ENCODE data around the gene LRRC2.

Gene LRRC2

DNA sequence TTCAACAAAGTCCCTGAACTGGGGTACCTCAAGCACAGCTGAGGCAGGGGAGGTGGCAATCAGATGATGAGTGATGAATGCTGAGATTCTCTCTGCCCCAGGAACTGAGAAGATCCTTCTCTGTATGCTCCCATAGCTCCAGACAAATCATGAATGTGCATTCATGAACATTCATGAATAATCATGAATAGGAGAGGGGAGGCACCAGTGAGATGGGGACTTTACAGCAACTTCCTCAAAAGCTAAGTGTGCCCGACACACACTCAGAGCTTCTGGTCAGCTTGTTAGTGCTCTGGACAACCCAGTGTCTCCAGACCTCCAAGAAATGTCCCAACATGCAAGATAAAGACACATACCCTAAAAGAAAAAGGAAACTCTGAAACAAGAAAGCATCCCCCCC is 24.3 kb downstream of the LRRC2 start:
- DNase-seq (ENCODE audit: low read depth in 1 of 2, low spot score in 1 of 2), result no peak
- no peak overlapping the region for H3K27ac ChIP-seq (replicated peaks)

DNA sequence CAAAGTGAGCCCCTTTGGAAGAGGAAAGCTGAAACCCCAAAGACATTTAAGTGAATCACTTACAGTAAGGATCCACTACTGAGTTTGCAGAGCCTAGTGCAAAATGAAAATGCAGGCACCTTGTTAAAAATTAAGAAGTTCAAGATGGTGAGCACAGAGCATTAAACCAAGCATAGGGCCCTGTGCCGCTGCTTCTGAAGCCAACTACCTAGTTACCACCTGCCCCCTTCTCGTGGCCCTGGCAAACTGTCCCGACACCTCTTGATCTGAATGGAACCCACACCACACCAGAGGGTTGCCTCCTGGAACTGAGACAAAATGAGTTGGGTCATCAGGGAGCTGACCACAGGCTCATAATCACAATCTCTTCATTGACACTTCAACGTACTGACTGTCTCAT is 25.6 kb downstream of the LRRC2 start:
- Histone ChIP-seq H3K27ac (replicated peaks) (no peak overlapping the region), H3K4me3 (replicated peaks; ENCODE audit: insufficient read depth, low read length) (no peak overlapping the region), H3K27me3 (ENCODE audit: insufficient read depth, poor library complexity, severe bottlenecking) (no peaks in the 10 kb centered on the region)
- no peak for TF ChIP-seq REST (IDR thresholded peaks at IDR 0.05; ENCODE audit: insufficient replicate concordance, low read depth)
- TF ChIP-seq CTCF (IDR thresholded peaks at IDR 0.05; ENCODE audit: insufficient read depth, low read length), result no peak
- no peak for TF ChIP-seq SPI1 (IDR thresholded peaks at IDR 0.05; ENCODE audit: borderline replicate concordance, low read depth)
- TF ChIP-seq GABPA (IDR thresholded peaks at IDR 0.05; ENCODE audit: low read depth), result no peak
- TF ChIP-seq POLR2AphosphoS5 (IDR thresholded peaks at IDR 0.05; ENCODE audit: low read depth), result no peak
- no peak for DNase-seq (ENCODE audit: low read depth in 1 of 2, low spot score in 1 of 2)

More for the DNA sequence above, 24.3 kb downstream of the LRRC2 start:
- no peak overlapping the region for H3K4me3 ChIP-seq (replicated peaks; ENCODE audit: insufficient read depth, low read length)
- no peaks in the 10 kb centered on the region for H3K27me3 ChIP-seq (ENCODE audit: insufficient read depth, poor library complexity, severe bottlenecking)
- no peak for TF ChIP-seq CTCF (IDR thresholded peaks at IDR 0.05; ENCODE audit: insufficient read depth, low read length)
- no peak for TF ChIP-seq POLR2AphosphoS5 (IDR thresholded peaks at IDR 0.05; ENCODE audit: low read depth)
- TF ChIP-seq GABPA (IDR thresholded peaks at IDR 0.05; ENCODE audit: low read depth), result no peak
- no peak for TF ChIP-seq SPI1 (IDR thresholded peaks at IDR 0.05; ENCODE audit: borderline replicate concordance, low read depth)
- TF ChIP-seq REST (IDR thresholded peaks at IDR 0.05; ENCODE audit: insufficient replicate concordance, low read depth), result no peak

DNA sequence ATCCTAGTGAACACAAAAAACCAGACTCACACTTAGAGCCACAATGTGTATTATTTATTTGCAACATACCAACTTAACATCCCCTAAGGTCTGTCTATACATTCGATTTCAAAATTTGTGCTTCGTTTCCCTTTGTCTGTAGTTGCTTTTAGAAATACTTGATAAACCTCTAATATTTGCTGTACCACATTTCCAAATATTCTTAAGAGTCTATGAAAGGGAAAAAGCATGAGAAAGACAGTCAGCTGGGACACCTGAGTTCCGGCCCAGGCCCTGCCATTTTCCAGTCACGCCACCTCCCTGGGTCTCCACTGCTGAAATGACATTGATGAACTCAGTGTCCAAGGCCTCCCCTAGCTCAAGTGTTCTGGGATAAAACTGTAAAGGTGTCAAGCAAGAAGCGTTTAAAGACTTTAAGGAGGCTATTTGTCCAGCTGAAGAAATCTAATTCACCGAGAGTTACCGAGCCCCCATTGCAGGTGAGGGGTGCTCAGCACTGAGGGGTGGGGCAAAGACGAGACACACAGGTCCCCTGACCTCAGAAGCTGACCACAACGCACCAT is 26.6 kb downstream of the LRRC2 start:
- Histone ChIP-seq H3K27me3 (ENCODE audit: insufficient read depth, poor library complexity, severe bottlenecking) (no peaks in the 10 kb centered on the region), H3K27ac (replicated peaks) (peak overlapping the region; percentile 54), H3K4me3 (replicated peaks; ENCODE audit: insufficient read depth, low read length) (no peak overlapping the region)
- no peak for DNase-seq (ENCODE audit: low read depth in 1 of 2, low spot score in 1 of 2)
- TF ChIP-seq SPI1 (IDR thresholded peaks at IDR 0.05; ENCODE audit: borderline replicate concordance, low read depth) (no peak), POLR2AphosphoS5 (IDR thresholded peaks at IDR 0.05; ENCODE audit: low read depth) (no peak), REST (IDR thresholded peaks at IDR 0.05; ENCODE audit: insufficient replicate concordance, low read depth) (no peak), CTCF (IDR thresholded peaks at IDR 0.05; ENCODE audit: insufficient read depth, low read length) (no peak), GABPA (IDR thresholded peaks at IDR 0.05; ENCODE audit: low read depth) (no peak)

Data from HL-60 (cell line).